Ovary (tissue), 9 donors: Measurements from ENCODE around the gene STK10. TPM values are rescaled to one million over a fixed set of nuclear protein-coding genes. Genes with fewer than 3 reads are reported as not detected.

Experiments
- DNase-seq, 5 donors: peaks; one replicate each; pipeline ENCODE4 v3.0.0-alpha.2; 2019 to 2020
- H3K27ac ChIP-seq, 2 donors: fragments of 200-600 bp; one replicate each; pipeline versions ENCODE4 v1.5.1 to v1.8.0; 2019 to 2022
- H3K27me3 ChIP-seq: fragments of 200-600 bp; one replicate; pipeline ENCODE4 v1.8.0; 2022
- H3K36me3 ChIP-seq: fragments of 200-600 bp; sonication (generic); one replicate; pipeline ENCODE4 v1.5.1; 2019
- H3K4me1 ChIP-seq: one replicate; pipeline ENCODE4 v1.8.1; 2013; ENCODE audit warnings: mild to moderate bottlenecking, moderate library complexity; ENCODE audit not compliant: insufficient read depth
- H3K4me3 ChIP-seq: fragments of 200-600 bp; sonication (generic); one replicate; pipeline ENCODE4 v1.5.1; 2017
- H3K9me3 ChIP-seq, 2 donors: fragments of 200-600 bp in 1 of 2; sonication (generic) in 1 of 2; one replicate each; pipeline versions ENCODE4 v1.5.1 to v1.8.1; 2013 to 2019; ENCODE audit warnings: mild to moderate bottlenecking in 1 of 2, moderate library complexity in 1 of 2
- EP300 ChIP-seq: sonication (generic); formaldehyde crosslinking; IDR thresholded peaks from one replicate; pipeline ENCODE4 v1.6.1; 2017; ENCODE audit warnings: antibody characterized with exemption
- POLR2A ChIP-seq: fragments of 450-650 bp; IDR thresholded peaks from one replicate; pipeline ENCODE4 v1.6.1; 2017; ENCODE audit warnings: antibody characterized with exemption, mild to moderate bottlenecking, moderate library complexity
- WGBS, 3 donors: extraction: QIAGEN DNeasy Blood & Tissue Kit in 1 of 3; methylation state at CpG; one replicate each; pipeline versions ENCODE4 v1.1.5 to v1.1.7; 2013 to 2017; 5-methylcytosine and 5-hydroxymethylcytosine counted together
- intact Hi-C, 4 donors: fragments of 100-400 bp; cut with DNase I; formaldehyde crosslinking; loops; one replicate each; pipeline versions ENCODE4 v1.11.0 to v1.15.1; 2022 to 2023
- polyA plus RNA-seq, 2 donors: library from polyadenylated mRNA; stranded (reverse); fragments of 200-250 nt in 1 of 2; fragments of 350-450 nt in 1 of 2; fragmentation: Illumina TruSeq in 1 of 2; extraction: RNeasy Lipid Tissue Mini Kit (QIAGEN cat#74804) in 1 of 2; gene quantifications; one replicate each; pipeline ENCODE4 v1.2.3, GENCODE V29; 2013 to 2014
- total RNA-seq, 7 donors: library from RNA; depleted of rRNA in 2 of 7; stranded (reverse); fragments of >200 nt in 2 of 7; fragmentation: NEBNext Ultra II Directional in 3 of 7; extraction: Animal tissue kit (Norgen Biotek cat#: 25700) in 3 of 7; gene quantifications; one replicate each; pipeline versions ENCODE4 v1.1.0 to v1.2.4, GENCODE V29; 2016 to 2023
- TF ChIP-seq, protein P1 (sequence below), 3 donors: fragments of 450-650 bp in 2 of 3; fragments of 200-600 bp in 1 of 3; IDR thresholded peaks; one replicate each; pipeline versions ENCODE4 v1.5.1 to v1.8.0; 2016 to 2022; ENCODE audit warnings: antibody characterized with exemption in 3 of 3, mild to moderate bottlenecking in 1 of 3
- donor health status: DM: no; HTN: no; CAD: no; lungs with moderate emphysema.
- donor health status: DM: no; HTN: no; CAD: no.
- donor health status: Bipolar disorder and iron deficiency.
- donor health status: DM: yes; HTN: yes; CAD: no.
- donor health status: DM: no; HTN: no; CAD: no.
- donor health status: DM: yes; HTN: yes; CAD: no.

Gene STK10
- total and polyA plus RNA-seq, 9 donors = 5.4 to 15.5 (median 10.0) TPM

- no peak overlapping the region for H3K27ac ChIP-seq
- TF ChIP-seq, protein P1, sequence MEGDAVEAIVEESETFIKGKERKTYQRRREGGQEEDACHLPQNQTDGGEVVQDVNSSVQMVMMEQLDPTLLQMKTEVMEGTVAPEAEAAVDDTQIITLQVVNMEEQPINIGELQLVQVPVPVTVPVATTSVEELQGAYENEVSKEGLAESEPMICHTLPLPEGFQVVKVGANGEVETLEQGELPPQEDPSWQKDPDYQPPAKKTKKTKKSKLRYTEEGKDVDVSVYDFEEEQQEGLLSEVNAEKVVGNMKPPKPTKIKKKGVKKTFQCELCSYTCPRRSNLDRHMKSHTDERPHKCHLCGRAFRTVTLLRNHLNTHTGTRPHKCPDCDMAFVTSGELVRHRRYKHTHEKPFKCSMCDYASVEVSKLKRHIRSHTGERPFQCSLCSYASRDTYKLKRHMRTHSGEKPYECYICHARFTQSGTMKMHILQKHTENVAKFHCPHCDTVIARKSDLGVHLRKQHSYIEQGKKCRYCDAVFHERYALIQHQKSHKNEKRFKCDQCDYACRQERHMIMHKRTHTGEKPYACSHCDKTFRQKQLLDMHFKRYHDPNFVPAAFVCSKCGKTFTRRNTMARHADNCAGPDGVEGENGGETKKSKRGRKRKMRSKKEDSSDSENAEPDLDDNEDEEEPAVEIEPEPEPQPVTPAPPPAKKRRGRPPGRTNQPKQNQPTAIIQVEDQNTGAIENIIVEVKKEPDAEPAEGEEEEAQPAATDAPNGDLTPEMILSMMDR (IDR thresholded peaks at IDR 0.05) = no peak
- no peak for TF ChIP-seq EP300
- no peak for TF ChIP-seq POLR2A
- intact Hi-C loops = no loop called here
- no peak overlapping the region for H3K4me3 ChIP-seq
- WGBS, 3 donors = 95 to 99% (median 96%) methylated on average over 14 of the region's 14 CpGs
- H3K9me3 ChIP-seq = no peaks in the 10 kb centered on the region
- no peak for DNase-seq
- no peaks in the 10 kb centered on the region for H3K36me3 ChIP-seq
- H3K27me3 ChIP-seq = no peaks in the 10 kb centered on the region
- H3K4me1 ChIP-seq = no peaks in the 10 kb centered on the region
Observed at GRCh38 chr5:172082180-172082579, 105.8 kb downstream of the STK10 start.

- no peak overlapping the region for H3K27ac ChIP-seq
- WGBS, 3 donors = 70 to 89% (median 83%) methylated on average over 4 of the region's 4 CpGs
- TF ChIP-seq EP300 = no peak
- TF ChIP-seq POLR2A = no peak
- TF ChIP-seq, protein P1 (IDR thresholded peaks at IDR 0.05) = no peak
- DNase-seq = no peak
- no peaks in the 10 kb centered on the region for H3K36me3 ChIP-seq
- no peaks in the 10 kb centered on the region for H3K4me1 ChIP-seq
- no peak overlapping the region for H3K4me3 ChIP-seq
- H3K9me3 ChIP-seq = no peaks in the 10 kb centered on the region
- intact Hi-C loops = no loop called here
- H3K27me3 ChIP-seq = no peaks in the 10 kb centered on the region
Observed at GRCh38 chr5:172079876-172080275, 108.1 kb downstream of the STK10 start.

DNA sequence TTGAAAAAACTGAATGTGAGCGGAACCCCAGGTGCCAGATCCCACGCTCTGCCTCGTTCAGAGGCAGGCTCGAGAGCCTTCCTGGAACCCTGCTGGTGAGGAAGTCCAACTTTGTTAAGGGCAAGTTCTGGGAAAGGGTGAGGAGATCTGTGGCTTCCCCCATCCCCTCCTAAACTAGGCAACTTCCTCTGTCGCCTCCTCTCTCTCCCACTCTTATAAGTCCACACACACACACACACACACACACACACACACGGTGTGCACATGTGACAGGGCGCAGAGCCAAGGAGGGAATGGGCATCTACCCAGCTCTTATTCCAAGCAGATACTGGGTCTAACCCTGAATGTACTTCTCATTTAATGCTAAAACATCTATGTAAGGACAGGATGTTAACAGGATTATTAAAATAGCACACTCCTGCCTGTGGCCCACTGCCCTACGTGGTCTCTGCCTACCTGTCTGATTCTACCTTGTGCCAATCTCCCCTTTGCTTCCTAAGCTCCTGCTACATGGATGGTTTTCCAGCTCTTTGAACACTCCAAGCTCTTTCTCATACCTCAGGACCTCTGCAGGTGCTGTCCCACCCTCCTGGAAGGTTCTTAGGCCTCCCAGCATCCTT, 109.2 kb downstream of the STK10 start:
- TF ChIP-seq, protein P1 (IDR thresholded peaks at IDR 0.05) = no peak
- DNase-seq = peak in 4 of 5 donors; percentile 33 to 54 (median 44)
- WGBS, 3 donors = 71 to 76% (median 72%) methylated on average over 8 of the region's 8 CpGs
- no peaks in the 10 kb centered on the region for H3K27me3 ChIP-seq
- no peaks in the 10 kb centered on the region for H3K9me3 ChIP-seq
- H3K36me3 ChIP-seq = no peaks in the 10 kb centered on the region
- H3K27ac ChIP-seq = no peak overlapping the region
- no peaks in the 10 kb centered on the region for H3K4me1 ChIP-seq
- intact Hi-C loops = no loop called here
- H3K4me3 ChIP-seq = no peak overlapping the region

- DNase-seq = no peak
- Histone ChIP-seq H3K27me3 (no peaks in the 10 kb centered on the region), H3K4me1 (no peaks in the 10 kb centered on the region), H3K4me3 (no peak overlapping the region), H3K36me3 (no peaks in the 10 kb centered on the region), H3K9me3 (no peaks in the 10 kb centered on the region), H3K27ac (no peak overlapping the region)
- TF ChIP-seq POLR2A = no peak
- TF ChIP-seq, protein P1 (IDR thresholded peaks at IDR 0.05) = no peak
- no peak for TF ChIP-seq EP300
- 87 to 93% (median 90%) methylated on average over 9 of the region's 9 CpGs for WGBS, 3 donors
- intact Hi-C loops = no loop called here
Observed at GRCh38 chr5:172077664-172078425, 110.2 kb downstream of the STK10 start.
